NCI-H2107 treated with DMSO at 0.1 percent for 48 hours (cell line): ENCODE measurements around the gene CLTC.

Experiments
- DNase-seq: peaks from one replicate; lab custom pipeline; 2025; ENCODE audit not compliant: unreplicated experiment; lab: John Stamatoyannopoulos, UW

The CLTC gene

GRCh38 chr17:59723041-59723440 lies 103.3 kb downstream of the CLTC start:
- DNase-seq, result no peak

DNA sequence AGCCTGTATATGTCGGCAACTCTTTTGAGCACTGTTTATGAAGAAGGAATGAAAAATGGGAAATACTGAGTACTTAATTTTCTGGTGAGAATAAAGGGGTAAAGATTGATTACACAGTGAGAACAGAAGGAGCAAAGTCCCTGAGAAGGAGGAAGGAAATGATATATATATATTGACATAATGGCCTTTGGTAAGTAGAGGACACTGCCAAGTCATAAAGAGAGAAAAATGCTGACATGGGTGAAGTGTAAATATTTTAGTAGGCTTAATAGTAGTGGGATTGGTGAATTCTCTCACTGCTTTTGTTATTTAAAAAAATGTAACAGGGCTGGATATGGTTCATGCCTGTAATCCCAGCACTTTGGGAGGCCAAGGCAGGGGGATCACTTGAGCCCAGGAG lies 103.9 kb downstream of the CLTC start:
- DNase-seq, result no peak

GRCh38 chr17:59725691-59726090 lies 106.0 kb downstream of the CLTC start:
- DNase-seq, result no peak

GRCh38 chr17:59727817-59728533 lies 108.3 kb downstream of the CLTC start:
- no peak for DNase-seq

DNA sequence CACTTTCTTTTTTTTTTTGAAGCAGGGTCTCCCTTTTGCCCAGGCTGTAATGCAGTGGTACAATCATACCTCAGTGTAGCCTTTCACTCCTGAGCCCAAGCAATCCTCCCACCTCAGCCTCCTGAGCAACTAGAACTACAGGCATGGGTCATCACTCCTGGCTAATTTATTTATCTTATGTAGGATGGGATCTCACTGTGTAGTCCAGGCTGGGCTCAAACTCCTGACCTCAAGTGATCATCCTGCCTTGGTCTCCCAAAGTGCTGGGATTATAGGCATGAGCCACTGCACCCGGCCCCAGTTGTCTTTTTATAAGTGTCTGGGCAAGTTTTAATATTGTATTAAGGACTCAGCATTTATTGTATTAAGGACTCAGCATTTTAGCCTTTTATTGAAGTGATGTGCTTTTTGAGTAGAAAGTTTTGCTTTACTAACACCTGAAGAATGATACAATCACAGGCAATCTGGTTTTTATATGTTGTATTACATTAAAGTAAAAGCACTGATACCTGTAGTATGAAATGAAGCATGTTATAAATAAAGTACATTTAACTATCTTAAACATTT lies 110.7 kb downstream of the CLTC start:
- DNase-seq, result no peak

GRCh38 chr17:59733697-59734096 lies 114.0 kb downstream of the CLTC start:
- DNase-seq, result no peak

DNA sequence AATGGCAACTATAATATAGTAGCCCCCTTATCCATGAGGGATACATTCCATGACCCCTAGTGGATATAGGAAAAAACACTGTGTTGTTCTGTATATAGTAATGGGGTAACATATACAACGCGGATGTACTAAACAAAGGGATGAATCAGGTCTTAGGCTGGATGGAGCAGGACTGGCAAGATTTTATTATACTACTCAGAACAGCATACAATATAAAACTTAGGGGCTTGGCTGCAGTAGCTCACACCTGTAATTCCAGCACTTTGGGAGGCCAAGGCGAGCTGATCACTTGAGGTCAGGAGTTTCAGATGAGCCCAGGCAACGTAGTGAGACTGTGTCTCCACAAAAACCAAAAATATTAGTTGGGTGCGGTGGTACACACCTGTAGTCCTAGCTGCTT lies 114.5 kb downstream of the CLTC start:
- DNase-seq, result no peak

DNA sequence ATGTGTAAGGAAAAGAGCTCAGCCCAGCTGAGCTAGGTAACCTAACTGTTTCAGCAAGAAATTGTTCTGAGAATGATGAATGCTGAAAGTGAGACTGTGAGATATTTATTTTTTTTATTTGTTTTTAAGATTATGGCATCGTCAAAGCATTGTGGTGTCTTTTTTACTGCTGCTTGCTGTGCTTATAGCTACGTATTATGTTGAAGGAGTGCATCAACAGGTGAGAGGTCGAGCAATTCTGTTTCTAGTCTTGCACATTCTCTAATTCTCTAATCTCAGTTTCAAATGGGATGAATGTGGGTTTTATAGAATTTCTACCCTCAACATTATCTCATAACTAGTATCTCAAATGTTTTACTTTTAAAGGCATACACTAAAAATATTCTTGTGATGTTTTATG lies 117.6 kb downstream of the CLTC start:
- no peak for DNase-seq

DNA sequence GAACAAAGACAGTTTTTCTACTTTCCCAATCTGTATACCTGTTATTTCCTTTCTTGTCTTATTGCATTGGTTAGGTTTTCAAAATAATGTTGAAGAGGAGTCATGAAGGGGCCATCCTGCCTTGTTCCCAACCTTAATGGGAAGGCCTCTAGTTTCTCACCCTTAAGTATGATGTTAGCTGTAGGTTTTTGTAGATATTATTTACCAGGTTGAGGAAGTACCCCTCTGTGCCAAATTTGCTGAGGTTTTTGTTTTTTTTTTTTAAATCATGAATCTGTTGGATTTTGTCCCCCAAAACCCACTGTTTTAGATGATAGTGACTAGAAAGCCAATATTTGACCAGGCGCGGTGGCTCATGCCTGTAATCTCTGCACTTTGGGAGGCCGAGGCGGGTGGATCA lies 124.1 kb downstream of the CLTC start:
- no peak for DNase-seq

- DNase-seq, result no peak
Observed at GRCh38 chr17:59745040-59745439, 125.3 kb downstream of the CLTC start.
